ENCODE measurements around the gene CORO1C.
"Not testable (repeated sequence)": the region's sequence is repeated elsewhere in the genome, so short reads cannot be mapped to it uniquely, and the experiment has no call there.

The CORO1C gene

GRCh38 chr12:108633534-108634248 is 97.6 kb downstream of the CORO1C start, which contains the start of gene SELPLG:
Gene SELPLG, minus strand, starts transcription at chr12:108633894. Its CDS starts 9,587 bp downstream, at chr12:108624307.
- DNase-seq (ENCODE audit: low read depth), result no peak

GRCh38 chr12:108633081-108633533 is 98.2 kb downstream of the CORO1C start:
- DNase-seq (ENCODE audit: low read depth), result no peak

DNA sequence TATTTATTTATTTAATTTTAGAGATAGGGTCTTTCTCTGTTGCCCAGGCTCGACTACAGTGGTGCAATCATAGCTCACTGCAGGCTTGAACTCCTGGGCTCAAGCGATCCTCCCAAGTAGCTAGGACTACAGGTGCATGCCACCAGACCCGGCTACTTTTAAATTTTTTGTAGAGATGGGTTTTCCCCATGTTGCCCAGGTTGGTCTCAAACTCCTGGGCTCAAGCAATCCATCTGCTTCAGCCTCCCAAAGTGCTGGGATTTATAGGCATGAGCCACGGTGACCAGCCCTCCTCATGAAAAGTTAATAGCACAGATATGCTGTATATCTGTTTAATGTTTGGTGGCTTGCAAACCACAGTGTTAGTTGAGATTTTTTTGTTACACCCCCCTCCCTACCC is 100.1 kb downstream of the CORO1C start:
- not testable (repeated sequence) for DNase-seq (ENCODE audit: low read depth)

DNA sequence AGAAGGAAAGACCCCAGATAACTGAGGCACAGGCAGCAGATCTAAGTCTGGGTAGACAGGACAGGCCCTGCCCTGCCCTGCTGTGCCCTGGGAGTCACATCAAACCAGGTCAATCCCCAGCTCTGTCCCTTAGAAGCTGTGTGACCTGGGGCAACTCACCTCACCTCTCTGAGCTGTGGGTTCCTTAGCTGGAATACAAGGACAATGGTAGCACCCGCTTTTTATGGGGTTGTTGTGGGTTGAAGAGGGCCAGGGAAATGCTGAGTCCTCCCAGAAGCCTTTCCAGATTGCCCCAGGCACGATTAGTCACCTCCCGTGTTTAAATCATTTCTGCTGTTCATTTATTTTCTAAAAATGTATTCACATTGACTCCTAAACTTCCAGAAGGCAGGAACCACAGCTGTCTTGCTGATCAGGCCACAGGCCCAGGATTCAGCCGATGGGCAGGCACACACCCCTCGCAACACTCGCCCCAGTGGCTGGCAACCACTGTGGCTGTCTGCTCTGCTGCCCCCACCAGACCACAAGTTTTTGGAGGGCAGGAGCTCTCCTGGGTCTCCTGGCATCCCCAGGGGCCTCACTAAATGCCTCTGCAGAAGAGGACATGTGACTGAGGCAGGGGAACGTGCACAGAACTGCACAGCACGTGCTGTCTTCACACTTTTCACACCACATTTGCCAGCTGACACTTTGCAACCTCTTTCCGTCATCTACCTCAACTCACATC is 100.7 kb downstream of the CORO1C start:
- DNase-seq (ENCODE audit: low read depth), result no peak

DNA sequence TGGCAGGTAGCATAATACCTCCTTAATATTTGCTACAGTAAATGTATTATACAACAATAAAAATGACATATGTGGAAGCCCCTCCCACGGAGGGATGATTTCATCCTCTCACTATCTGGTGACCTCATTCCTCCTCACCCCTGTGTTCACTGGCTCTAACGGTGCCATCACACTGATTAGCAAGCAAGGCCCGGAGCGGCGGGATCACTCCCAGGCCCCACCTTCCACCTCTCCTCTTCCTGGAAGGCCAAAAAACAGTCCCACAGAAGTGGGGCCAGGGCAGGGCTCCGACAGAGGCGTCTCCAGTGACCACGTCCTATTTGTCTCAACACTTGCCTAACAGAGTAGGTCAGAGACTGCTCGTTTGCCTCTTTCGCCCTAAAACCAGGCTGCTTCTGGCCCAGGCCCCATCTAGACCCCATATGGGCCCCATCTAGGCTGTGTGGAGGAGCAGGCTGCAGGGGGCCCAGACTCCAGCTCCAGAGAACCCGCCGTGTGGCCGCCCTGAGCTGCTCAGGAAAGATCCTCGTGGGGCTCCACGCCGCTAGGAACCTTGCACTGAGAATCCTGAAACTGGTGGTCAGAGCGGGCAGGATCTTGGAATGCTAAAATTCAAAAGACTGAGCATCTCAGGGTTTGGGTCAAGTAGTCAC is 101.4 kb downstream of the CORO1C start:
- DNase-seq (ENCODE audit: low read depth), result peak; percentile 70

DNA sequence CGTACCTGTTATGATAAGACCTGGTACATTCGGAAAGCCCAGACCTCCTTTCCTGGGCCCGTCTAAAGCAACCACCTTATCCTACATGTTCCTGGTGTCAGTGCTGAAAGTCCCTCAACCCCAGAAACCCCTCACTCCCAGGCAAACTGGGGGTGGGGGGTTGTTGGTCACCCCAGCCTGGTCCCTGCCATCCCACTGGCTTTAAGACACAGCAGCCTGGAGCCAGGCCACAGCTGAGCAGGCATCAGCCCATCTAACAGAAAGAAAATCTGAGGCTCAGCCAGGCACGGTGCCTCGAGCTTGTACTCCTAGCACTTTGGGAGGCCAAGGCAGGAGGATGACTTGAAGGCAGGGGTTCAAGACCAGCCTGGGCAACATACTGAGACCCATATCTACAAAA is 102.2 kb downstream of the CORO1C start:
- DNase-seq (ENCODE audit: low read depth), result no peak

GRCh38 chr12:108627134-108627920 is 104.0 kb downstream of the CORO1C start:
- DNase-seq (ENCODE audit: low read depth), result no peak

- DNase-seq (ENCODE audit: low read depth), result no peak
Observed at GRCh38 chr12:108625228-108625627, 106.1 kb downstream of the CORO1C start.

DNA sequence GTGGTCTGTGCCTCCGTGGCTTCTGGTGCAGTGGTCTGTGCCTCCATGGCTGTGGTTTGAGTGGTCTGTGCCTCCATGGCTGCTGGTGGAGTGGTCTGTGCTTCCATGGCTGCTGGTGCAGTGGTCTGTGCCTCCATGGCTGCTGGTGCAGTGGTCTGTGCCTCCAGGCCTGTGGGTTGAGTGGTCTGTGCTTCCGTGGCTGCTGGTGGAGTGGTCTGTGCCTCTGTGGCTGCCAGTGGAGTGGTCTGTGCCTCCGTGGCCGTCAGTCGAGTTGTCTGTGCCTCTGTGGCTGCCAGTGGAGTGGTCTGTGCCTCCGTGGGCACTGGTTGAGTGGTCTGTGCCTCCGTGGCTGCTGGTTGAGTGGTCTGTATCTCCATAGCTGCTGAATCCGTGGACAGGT is 107.7 kb downstream of the CORO1C start:
- DNase-seq (ENCODE audit: low read depth), result no peak

GRCh38 chr12:108622921-108623514 is 108.3 kb downstream of the CORO1C start:
- DNase-seq (ENCODE audit: low read depth), result no peak

- no peak for DNase-seq (ENCODE audit: low read depth)
Observed at GRCh38 chr12:108622421-108622820, 108.9 kb downstream of the CORO1C start.

DNA sequence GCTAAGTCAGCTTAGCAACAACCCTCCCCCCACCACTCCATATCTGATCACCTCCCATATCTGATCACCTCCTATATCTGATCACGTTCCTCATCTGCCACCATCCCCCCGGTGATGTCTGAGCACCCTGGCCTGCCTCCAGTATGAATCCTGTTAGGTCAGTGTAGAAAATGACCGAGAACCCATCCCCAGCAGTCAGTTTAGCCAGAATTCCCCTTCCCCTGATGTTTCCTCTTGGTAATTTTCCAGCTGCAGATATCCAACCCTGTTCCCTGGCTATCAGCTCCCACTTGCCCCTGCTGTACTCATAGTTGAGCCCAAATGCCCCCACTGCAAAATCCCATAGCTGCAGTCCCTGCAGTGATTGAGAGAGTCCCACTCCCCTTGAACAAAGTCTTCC is 110.2 kb downstream of the CORO1C start:
- no peak for DNase-seq (ENCODE audit: low read depth)

GRCh38 chr12:108620236-108620879 is 111.0 kb downstream of the CORO1C start:
- no peak for DNase-seq (ENCODE audit: low read depth)

DNA sequence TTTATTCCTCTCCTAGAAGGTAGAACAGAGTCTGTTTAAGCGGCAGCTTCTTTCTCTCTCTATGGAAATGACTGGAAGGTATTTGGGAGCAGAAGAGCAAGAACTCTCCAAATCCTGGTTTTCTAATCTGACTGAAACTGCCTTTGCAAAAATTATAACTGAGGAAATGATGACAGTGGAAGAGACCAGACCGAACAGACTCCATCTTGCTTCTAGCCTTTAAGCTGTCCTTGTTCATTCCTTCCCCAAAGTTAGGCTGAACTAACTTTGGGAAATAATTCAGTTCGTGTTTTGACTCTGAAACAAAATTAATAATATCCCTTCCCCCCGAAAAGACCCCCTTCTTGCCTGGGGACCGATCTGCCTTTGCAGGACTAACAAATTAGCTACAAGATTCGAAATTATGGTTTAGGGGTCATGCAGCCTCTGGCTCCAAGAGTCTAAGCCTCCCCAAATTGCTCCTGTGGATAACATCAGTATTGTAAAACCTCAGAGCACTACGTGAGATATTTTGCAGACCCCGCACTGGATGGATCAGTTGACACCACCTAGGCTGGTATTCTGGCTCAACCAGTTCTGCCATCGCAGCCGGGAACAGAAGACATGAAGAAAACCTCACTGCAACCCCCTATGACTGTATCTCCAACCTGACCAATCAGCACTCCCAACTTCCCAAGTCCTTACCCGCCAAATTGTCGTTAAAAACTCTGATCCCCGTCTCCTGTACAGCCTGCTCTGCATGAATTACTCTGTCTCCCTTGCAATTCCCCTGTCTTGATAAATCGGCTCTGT is 111.8 kb downstream of the CORO1C start:
- DNase-seq (ENCODE audit: low read depth), result no peak

DNA sequence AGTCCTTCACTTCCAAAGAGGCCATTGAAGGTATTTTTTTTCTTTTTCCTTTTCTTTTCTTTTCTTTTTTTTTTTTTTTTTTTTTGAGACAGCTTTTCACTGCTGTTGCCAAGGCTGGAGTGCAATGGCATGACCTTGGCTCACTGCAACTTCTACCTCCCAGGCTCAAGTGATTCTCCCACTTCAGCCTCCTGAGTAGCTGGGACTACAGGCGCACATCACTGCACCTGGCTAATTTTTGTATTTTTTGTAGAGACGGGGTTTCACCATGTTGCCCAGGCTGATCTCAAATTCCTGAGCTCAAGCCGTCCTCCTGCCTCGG is 112.4 kb downstream of the CORO1C start:
- not testable (repeated sequence) for DNase-seq (ENCODE audit: low read depth)

DNA sequence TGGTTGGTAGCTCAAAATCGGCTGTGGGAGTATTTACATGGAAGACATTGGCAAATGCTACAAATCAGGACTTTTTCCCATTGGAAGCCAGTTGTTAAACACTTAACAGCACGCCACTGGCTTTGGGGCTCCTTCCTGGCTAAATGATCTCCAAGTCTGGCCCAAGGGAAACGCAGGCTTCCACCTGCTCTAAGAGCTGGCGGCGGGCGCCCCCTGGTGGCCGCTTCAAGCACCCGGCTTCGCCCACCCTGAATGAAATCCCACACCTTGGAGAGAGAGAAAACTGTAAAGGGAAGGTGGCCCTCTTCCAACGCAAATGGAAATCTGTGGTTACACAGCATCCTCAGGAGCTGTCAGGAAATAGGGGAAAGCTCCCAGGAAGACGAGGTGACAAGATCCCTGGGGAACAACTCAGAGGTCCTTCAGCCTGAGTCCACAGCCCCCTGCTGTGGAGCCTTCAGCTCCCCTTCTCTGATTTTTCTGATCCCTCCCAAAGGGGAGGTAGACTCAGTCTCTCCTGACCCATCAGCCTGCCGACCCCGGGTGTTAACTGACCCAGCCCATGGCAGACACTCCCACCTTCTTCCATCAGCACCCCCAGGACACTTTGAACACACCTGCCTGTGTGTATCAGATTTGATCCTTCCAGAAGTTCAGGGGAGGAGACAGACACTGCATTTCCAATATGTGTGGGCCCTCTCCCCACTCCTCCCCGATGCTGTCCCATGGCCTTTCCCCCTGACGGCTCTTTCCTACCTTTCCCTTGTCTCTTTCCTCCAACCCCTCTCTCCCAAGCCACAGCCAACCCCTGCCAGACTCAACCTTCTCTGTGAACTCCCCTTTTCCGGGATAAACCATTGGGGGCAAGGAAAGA is 113.0 kb downstream of the CORO1C start:
- no peak for DNase-seq (ENCODE audit: low read depth)

GRCh38 chr12:108616941-108617858 is 114.1 kb downstream of the CORO1C start:
- no peak for DNase-seq (ENCODE audit: low read depth)

- no peak for DNase-seq (ENCODE audit: low read depth)
Observed at GRCh38 chr12:108616359-108616758, 115.0 kb downstream of the CORO1C start.

Data from non-pigmented ciliary epithelial cell (primary cell).